Naive B cell (primary cell): ENCODE results near the gene KRTAP19-2. TPM values are rescaled to one million over a fixed set of nuclear protein-coding genes. Genes with fewer than 3 reads are reported as not detected.

Source experiments
- ATAC-seq, 2 donors: fragments of 150-1000 bp; cut with Tn5 transposase; 2 replicates each; pipeline ENCODE4 v1.10.0; 2021; ENCODE audit warnings: low read depth in 2 of 2, mild to moderate bottlenecking in 2 of 2, moderate library complexity in 2 of 2
- DNase-seq: peaks from one replicate; pipeline ENCODE4 v3.0.0; 2022
- H3K27ac Mint-ChIP-seq, 6 donors: one replicate each; pipeline ENCODE4 v1.8.0; 2020 to 2022; ENCODE audit warnings: mild to moderate bottlenecking in 6 of 6, mixed read lengths in 6 of 6, moderate library complexity in 5 of 6, inconsistent platforms in 2 of 6
- H3K27me3 Mint-ChIP-seq, 3 donors: one replicate each; pipeline ENCODE4 v1.8.0; 2021 to 2022; ENCODE audit warnings: mixed read lengths in 3 of 3, mild to moderate bottlenecking in 1 of 3
- H3K36me3 Mint-ChIP-seq, 2 donors: one replicate each; pipeline ENCODE4 v1.8.0; 2020 to 2022; ENCODE audit warnings: mixed read lengths in 2 of 2, inconsistent platforms in 1 of 2, mild to moderate bottlenecking in 1 of 2
- H3K4me1 Mint-ChIP-seq, 3 donors: one replicate each; pipeline ENCODE4 v1.8.0; 2020 to 2022; ENCODE audit warnings: mixed read lengths in 3 of 3, inconsistent platforms in 1 of 3, mild to moderate bottlenecking in 1 of 3, moderate library complexity in 1 of 3
- H3K4me3 Mint-ChIP-seq, 8 donors: one replicate each; pipeline ENCODE4 v1.8.0; 2020 to 2022; ENCODE audit warnings: mild to moderate bottlenecking in 8 of 8, mixed read lengths in 8 of 8, moderate library complexity in 8 of 8, inconsistent platforms in 2 of 8
- H3K9me3 Mint-ChIP-seq, 7 donors: one replicate each; pipeline ENCODE4 v1.8.0; 2020 to 2022; ENCODE audit warnings: mixed read lengths in 7 of 7, mild to moderate bottlenecking in 5 of 7, inconsistent platforms in 2 of 7, moderate library complexity in 1 of 7
- polyA plus RNA-seq, 6 donors: library from polyadenylated mRNA; unstranded; fragments of 300-500 nt; fragmentation: Illumina TruSeq; gene quantifications; one replicate each; pipeline ENCODE4 v1.2.3, GENCODE V29; 2021; ENCODE audit warnings: low read depth in 6 of 6

KRTAP19-2 gene
- polyA plus RNA-seq, 6 donors from 2014 or later, result not detected

- no peak for DNase-seq
- Mint-ChIP-seq H3K4me3 (no peak overlapping the region), H3K27ac (no peak overlapping the region), H3K27me3 (peaks cover 0 to 6% (median 0%) of the 10 kb centered on the region in 3 donors), H3K9me3 (peaks cover 0 to 4% (median 3%) of the 10 kb centered on the region in 7 donors), H3K36me3 (no peaks in the 10 kb centered on the region), H3K4me1 (no peaks in the 10 kb centered on the region)
- ATAC-seq, result no peak
These were observed 23.5 kb downstream of the KRTAP19-2 start for GRCh38 chr21:30463713-30464112.

DNA sequence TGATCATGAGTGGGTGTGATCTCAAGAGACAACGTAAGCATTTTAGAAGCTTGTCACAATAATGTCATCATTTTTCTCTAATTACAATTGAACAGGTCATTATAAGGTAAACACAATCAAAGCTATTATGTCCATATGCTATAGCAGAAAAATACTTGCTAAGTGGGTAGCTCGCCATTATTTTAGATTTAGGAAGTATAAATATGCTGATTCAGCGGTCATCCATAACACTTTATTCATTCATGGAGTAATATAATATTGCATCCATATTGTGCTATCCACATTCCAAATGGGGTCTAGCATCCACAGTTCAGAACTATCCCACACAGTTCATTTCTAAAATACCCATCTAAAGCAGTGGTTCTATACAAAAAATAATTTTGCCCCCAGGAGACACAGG is 38.7 kb downstream of the KRTAP19-2 start:
- H3K4me3 Mint-ChIP-seq, result no peak overlapping the region
- no peak overlapping the region for H3K27ac Mint-ChIP-seq
- peaks cover 0 to 5% (median 3%) of the 10 kb centered on the region in 3 donors for H3K27me3 Mint-ChIP-seq
- no peaks in the 10 kb centered on the region for H3K4me1 Mint-ChIP-seq
- ATAC-seq, result no peak
- H3K9me3 Mint-ChIP-seq, result peaks cover 0 to 2% (median 0%) of the 10 kb centered on the region in 7 donors
- DNase-seq, result no peak
- H3K36me3 Mint-ChIP-seq, result no peaks in the 10 kb centered on the region

DNA sequence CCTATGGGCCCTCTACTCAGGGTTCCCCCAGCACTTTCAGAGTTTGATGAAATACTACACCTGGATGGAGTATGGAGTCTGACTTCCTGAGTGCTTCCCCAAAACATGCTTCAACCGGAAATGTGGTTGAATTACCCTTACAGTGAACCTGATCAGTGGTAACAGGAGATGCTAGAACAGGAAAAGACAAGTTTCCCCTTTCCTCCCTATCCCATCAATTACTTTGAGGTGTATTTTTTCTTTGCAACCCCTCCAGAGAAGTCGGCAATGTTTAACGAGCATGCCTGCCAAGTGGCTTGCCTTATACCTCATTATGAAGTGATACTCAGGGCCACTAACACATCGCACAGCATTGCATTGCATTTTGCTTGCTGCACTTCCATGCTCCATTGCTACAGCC is 40.2 kb downstream of the KRTAP19-2 start:
- no peak overlapping the region for H3K27ac Mint-ChIP-seq
- peaks cover 0 to 5% (median 3%) of the 10 kb centered on the region in 3 donors for H3K27me3 Mint-ChIP-seq
- H3K9me3 Mint-ChIP-seq, result peaks cover 0 to 2% (median 0%) of the 10 kb centered on the region in 7 donors
- no peak for DNase-seq
- H3K4me3 Mint-ChIP-seq, result no peak overlapping the region
- ATAC-seq, result no peak
- H3K4me1 Mint-ChIP-seq, result no peaks in the 10 kb centered on the region
- H3K36me3 Mint-ChIP-seq, result no peaks in the 10 kb centered on the region

DNA sequence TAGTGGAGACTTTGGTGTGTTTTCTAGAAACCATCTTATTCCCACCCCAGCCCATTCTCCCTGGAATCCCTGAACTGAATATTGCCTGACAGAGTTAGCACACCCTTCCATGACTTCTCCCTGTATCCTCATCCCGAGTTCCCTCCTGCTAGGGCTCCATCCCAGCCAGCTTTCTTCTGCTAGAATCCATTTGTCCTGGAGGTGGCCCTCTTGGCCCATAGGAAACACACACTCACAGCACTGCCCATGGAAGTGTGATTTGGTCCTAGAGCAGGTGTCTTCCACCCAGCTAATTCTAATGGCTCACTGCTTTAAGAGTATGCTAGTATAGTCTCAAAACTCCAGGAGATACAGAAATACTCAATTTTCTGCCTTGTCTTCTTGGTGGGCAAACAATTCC is 43.0 kb downstream of the KRTAP19-2 start:
- Mint-ChIP-seq H3K9me3 (peaks cover 0 to 4% (median 0%) of the 10 kb centered on the region in 7 donors), H3K4me3 (peak overlapping the region in 1 of 8 donors; percentile 10), H3K27ac (no peak overlapping the region), H3K36me3 (no peaks in the 10 kb centered on the region), H3K4me1 (no peaks in the 10 kb centered on the region), H3K27me3 (peaks cover 0 to 5% (median 3%) of the 10 kb centered on the region in 3 donors)
- DNase-seq (no peak), ATAC-seq (no peak)

GRCh38 chr21:30443226-30443625 is 44.0 kb downstream of the KRTAP19-2 start:
- peaks cover 0 to 4% (median 0%) of the 10 kb centered on the region in 7 donors for H3K9me3 Mint-ChIP-seq
- H3K27ac Mint-ChIP-seq, result no peak overlapping the region
- H3K27me3 Mint-ChIP-seq, result peaks cover 0 to 5% (median 3%) of the 10 kb centered on the region in 3 donors
- H3K4me1 Mint-ChIP-seq, result no peaks in the 10 kb centered on the region
- no peaks in the 10 kb centered on the region for H3K36me3 Mint-ChIP-seq
- ATAC-seq (no peak), DNase-seq (no peak)
- no peak overlapping the region for H3K4me3 Mint-ChIP-seq

- peaks cover 0 to 4% (median 0%) of the 10 kb centered on the region in 7 donors for H3K9me3 Mint-ChIP-seq
- DNase-seq (no peak), ATAC-seq (no peak)
- H3K36me3 Mint-ChIP-seq, result no peaks in the 10 kb centered on the region
- no peak within 1 kb of the TSS for H3K27ac Mint-ChIP-seq
- H3K4me1 Mint-ChIP-seq, result no peaks in the 10 kb centered on the region
- H3K4me3 Mint-ChIP-seq, result no peak within 1 kb of the TSS
- peaks cover 0 to 8% (median 0%) of the 10 kb centered on the region in 3 donors for H3K27me3 Mint-ChIP-seq
These were observed 47.3 kb downstream of the KRTAP19-2 start, which contains the start of gene KRTAP15-1 for GRCh38 chr21:30439975-30440374. Gene KRTAP15-1 (plus strand): TSS chr21:30440275. CDS start chr21:30440328, 53 bp downstream.

Other genes starting within 250 kb of the KRTAP19-2 start
- not detected for gene KRTAP24-1, start 204.5 kb downstream of the KRTAP19-2 start, polyA plus RNA-seq
- not detected for gene KRTAP25-1, start 197.9 kb downstream of the KRTAP19-2 start, polyA plus RNA-seq
- gene KRTAP26-1, start 167.1 kb downstream of the KRTAP19-2 start, polyA plus RNA-seq, result not detected
- gene KRTAP27-1, start 149.7 kb downstream of the KRTAP19-2 start, polyA plus RNA-seq, result not detected
- not detected for gene KRTAP23-1, start 138.8 kb downstream of the KRTAP19-2 start, polyA plus RNA-seq
- gene KRTAP13-2, start 115.2 kb downstream of the KRTAP19-2 start, polyA plus RNA-seq, result not detected
- not detected for gene KRTAP13-1, start 91.4 kb downstream of the KRTAP19-2 start, polyA plus RNA-seq
- not detected for gene KRTAP13-3, start 61.5 kb downstream of the KRTAP19-2 start, polyA plus RNA-seq
- not detected for gene KRTAP13-4, start 57.2 kb downstream of the KRTAP19-2 start, polyA plus RNA-seq
- not detected for gene KRTAP15-1, start 47.2 kb downstream of the KRTAP19-2 start, polyA plus RNA-seq
- not detected for gene KRTAP19-1, start 7.1 kb downstream of the KRTAP19-2 start, polyA plus RNA-seq
- gene KRTAP19-3, start 4.6 kb upstream of the KRTAP19-2 start, polyA plus RNA-seq, result not detected
- gene KRTAP19-4, start 9.7 kb upstream of the KRTAP19-2 start, polyA plus RNA-seq, result not detected
- not detected for gene KRTAP19-5, start 14.7 kb upstream of the KRTAP19-2 start, polyA plus RNA-seq
- not detected for gene KRTAP19-6, start 54.4 kb upstream of the KRTAP19-2 start, polyA plus RNA-seq
- gene KRTAP19-7, start 73.9 kb upstream of the KRTAP19-2 start, polyA plus RNA-seq, result not detected
- not detected for gene KRTAP22-2, start 103.0 kb upstream of the KRTAP19-2 start, polyA plus RNA-seq
- gene KRTAP6-3, start 105.0 kb upstream of the KRTAP19-2 start, polyA plus RNA-seq, result not detected
- not detected for gene KRTAP6-2, start 111.5 kb upstream of the KRTAP19-2 start, polyA plus RNA-seq
- not detected for gene KRTAP22-1, start 113.7 kb upstream of the KRTAP19-2 start, polyA plus RNA-seq
- not detected for gene KRTAP6-1, start 126.5 kb upstream of the KRTAP19-2 start, polyA plus RNA-seq
- not detected for gene KRTAP20-1, start 129.0 kb upstream of the KRTAP19-2 start, polyA plus RNA-seq
- gene KRTAP20-4, start 133.2 kb upstream of the KRTAP19-2 start, polyA plus RNA-seq, result not detected
- gene KRTAP20-2, start 147.8 kb upstream of the KRTAP19-2 start, polyA plus RNA-seq, result not detected
- not detected for gene KRTAP20-3, start 155.4 kb upstream of the KRTAP19-2 start, polyA plus RNA-seq
- gene KRTAP21-3, start 231.3 kb upstream of the KRTAP19-2 start, polyA plus RNA-seq, result not detected